Mammary epithelial cell (primary cell): ENCODE results near the gene LRP1.

ENCODE experiments used
- CTCF ChIP-seq, 2 donors: IDR thresholded peaks in 1 of 2; conservative IDR thresholded peaks in 1 of 2; 2 replicates each; pipeline ENCODE4 v1.5.1; 2011 to 2012; ENCODE audit warnings: inconsistent platforms in 2 of 2, low read length in 2 of 2, mild to moderate bottlenecking in 2 of 2, control low read depth in 1 of 2, low read depth in 1 of 2; ENCODE audit not compliant: insufficient read depth in 1 of 2; ENCODE audit errors: extremely low read depth in 1 of 2
- EZH2 ChIP-seq: IDR thresholded peaks from 2 replicates; pipeline ENCODE4 v1.6.1; 2012; ENCODE audit warnings: low read length, inconsistent platforms, borderline replicate concordance

GRCh38 chr12:57145460-57146059 lies 17.3 kb downstream of the LRP1 start:
- TF ChIP-seq CTCF (conservative IDR thresholded peaks at IDR 0.05 in 1 of 2, IDR thresholded peaks at IDR 0.05 in 1 of 2; ENCODE audit: extremely low read depth in 1 of 2, insufficient read depth in 1 of 2, low read depth in 1 of 2, low read length in 2 of 2) (no peak), EZH2 (no peak)
